ENCODE measurements around the gene WDSUB1. TPM values are rescaled to one million over a fixed set of nuclear protein-coding genes. Genes with fewer than 3 reads are reported as not detected.
A peak's percentile ranks its signal among the peaks of the same experiment; 100 is the strongest.

WDSUB1 gene, protein sequence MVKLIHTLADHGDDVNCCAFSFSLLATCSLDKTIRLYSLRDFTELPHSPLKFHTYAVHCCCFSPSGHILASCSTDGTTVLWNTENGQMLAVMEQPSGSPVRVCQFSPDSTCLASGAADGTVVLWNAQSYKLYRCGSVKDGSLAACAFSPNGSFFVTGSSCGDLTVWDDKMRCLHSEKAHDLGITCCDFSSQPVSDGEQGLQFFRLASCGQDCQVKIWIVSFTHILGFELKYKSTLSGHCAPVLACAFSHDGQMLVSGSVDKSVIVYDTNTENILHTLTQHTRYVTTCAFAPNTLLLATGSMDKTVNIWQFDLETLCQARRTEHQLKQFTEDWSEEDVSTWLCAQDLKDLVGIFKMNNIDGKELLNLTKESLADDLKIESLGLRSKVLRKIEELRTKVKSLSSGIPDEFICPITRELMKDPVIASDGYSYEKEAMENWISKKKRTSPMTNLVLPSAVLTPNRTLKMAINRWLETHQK
- 10 to 100 TPM in 1 of 2 donors, 1 to 10 TPM in 1; 5.2 to 11.3 TPM for total RNA-seq
- 1 to 10 TPM; 7.5 to 9.6 TPM for polyA plus RNA-seq
- long read RNA-seq, donor 1, transcript WDSUB1-202 (11 exons, 1,912 nt), result major isoform, 11 of 36 reads
- long read RNA-seq, donor 1, partial matches to known transcripts, result 3 of 36 reads
- long read RNA-seq, donor 1, other reads (novel, unspliced or antisense), result 17 of 36 reads
- long read RNA-seq, donor 2, partial matches to known transcripts, result 1 of 13 reads
- long read RNA-seq, donor 2, other reads (novel, unspliced or antisense), result 12 of 13 reads

DNA sequence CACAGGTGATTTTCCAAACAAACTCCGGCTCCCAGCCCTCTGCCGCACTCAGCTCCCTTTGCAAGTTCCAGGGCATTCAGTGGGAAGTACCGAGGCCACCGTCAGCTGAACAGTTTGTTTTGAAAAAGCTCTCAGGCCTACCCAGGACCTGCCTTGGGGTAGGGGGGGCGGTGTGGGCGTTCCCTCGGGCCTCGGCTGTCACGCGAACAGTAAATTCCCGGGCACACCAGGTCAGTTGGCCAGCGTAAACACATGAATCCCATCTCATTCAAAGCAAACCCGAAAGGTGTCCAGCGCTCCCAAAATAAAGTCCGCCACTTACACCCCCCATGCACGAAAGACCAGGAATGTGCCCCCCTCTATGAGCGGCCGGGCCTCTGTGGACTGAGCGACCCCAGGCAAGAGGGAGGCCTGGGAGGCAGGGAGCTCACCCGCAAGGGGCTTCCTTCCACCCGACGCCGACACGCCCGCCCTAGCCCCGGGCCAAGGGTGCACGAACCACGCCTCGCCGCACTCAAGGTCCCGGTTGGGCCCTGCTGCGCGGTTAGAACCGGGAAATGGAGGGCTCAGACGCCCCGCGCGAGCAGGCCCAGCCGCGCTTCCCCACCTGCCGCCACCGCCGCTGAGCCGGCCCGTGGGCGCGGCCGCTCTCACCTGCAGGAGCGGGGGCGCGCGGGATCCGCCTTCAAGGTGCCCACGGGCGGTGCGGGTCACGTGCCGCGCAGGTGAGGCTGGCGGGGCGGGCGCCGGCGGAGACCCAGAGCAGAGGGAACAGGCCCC, at the start of gene WDSUB1:
Gene WDSUB1, minus strand, starts transcription at position 775 of the 780 bp plus-strand sequence. CDS start 3,634 bp downstream, outside the sequence.
- H3K27ac ChIP-seq (ENCODE audit: low read depth in 1 of 2, low read length in 2 of 2), result peak within 1 kb of the TSS; percentile 31 to 83
- H3K36me3 ChIP-seq (ENCODE audit: control insufficient read depth in 1 of 2, insufficient read depth in 2 of 2, low read length in 1 of 2), result no peaks in the 10 kb centered on the region
- H3K9me3 ChIP-seq (ENCODE audit: control insufficient read depth, low read length), result no peaks in the 10 kb centered on the region
- intact Hi-C loops (cut with DNase I), result no loop called here
- no peaks in the 10 kb centered on the region for H3K4me1 ChIP-seq (ENCODE audit: control insufficient read depth in 1 of 2, insufficient read depth in 2 of 2, low read length in 2 of 2)
- 0 to 1% methylated on average over 54 to 64 of the region's 64 CpGs for WGBS, 2 donors
- no peaks in the 10 kb centered on the region for H3K27me3 ChIP-seq (ENCODE audit: control insufficient read depth in 1 of 2, insufficient read depth in 2 of 2, low read length in 1 of 2)
- peak; percentile 64 for ATAC-seq (ENCODE audit: low FRiP score)
- H3K4me3 ChIP-seq (ENCODE audit: low read length in 2 of 2), result peak within 1 kb of the TSS; percentile 79 to 82
- DNase-seq, result peak; percentile 77 to 89

DNA sequence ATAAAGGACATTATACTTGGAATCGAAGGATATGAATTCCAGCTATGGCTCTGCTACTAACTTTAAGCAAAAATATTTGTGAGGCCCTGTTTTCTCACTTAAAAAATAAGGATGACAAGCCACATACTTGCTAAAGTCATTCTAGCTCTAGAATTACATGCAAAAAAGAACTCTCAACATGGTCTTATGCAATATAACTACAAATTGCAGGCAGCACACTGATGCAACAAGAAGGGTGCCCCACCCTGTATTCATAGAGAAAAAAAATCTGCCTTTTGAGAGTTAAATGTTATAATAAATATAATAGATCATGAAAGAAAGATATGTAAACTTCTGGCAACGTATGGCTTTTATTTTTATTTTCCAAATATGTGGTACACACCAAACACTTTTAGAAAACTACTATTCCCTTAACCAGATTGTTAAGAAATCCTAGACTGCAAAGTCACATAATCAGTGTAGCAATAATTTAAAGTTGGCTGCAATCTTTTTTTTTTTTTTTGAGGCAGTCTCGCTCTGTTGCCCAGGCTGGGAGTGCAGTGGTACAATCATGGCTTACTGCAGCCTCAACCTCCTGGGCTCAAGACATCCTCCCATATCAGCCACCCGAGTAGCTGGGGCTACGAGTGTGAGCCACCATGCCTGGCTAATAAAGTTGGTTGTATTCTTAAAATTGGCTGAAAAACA, 40.2 kb upstream of the WDSUB1 start:
- Histone ChIP-seq H3K4me3 (ENCODE audit: low read length in 2 of 2) (no peak overlapping the region), H3K27me3 (ENCODE audit: control insufficient read depth in 1 of 2, insufficient read depth in 2 of 2, low read length in 1 of 2) (no peaks in the 10 kb centered on the region), H3K4me1 (ENCODE audit: control insufficient read depth in 1 of 2, insufficient read depth in 2 of 2, low read length in 2 of 2) (no peaks in the 10 kb centered on the region), H3K9me3 (ENCODE audit: control insufficient read depth, low read length) (no peaks in the 10 kb centered on the region), H3K27ac (ENCODE audit: low read depth in 1 of 2, low read length in 2 of 2) (no peak overlapping the region), H3K36me3 (ENCODE audit: control insufficient read depth in 1 of 2, insufficient read depth in 2 of 2, low read length in 1 of 2) (peaks cover under 1 to 6% of the 10 kb centered on the region in 2 donors)
- ATAC-seq (ENCODE audit: low FRiP score) (peak; percentile 46), DNase-seq (no peak)
- intact Hi-C loops (cut with DNase I), result no loop called here
- WGBS, 2 donors, result 91 to 94% methylated on average over 5 of the region's 5 CpGs

DNA sequence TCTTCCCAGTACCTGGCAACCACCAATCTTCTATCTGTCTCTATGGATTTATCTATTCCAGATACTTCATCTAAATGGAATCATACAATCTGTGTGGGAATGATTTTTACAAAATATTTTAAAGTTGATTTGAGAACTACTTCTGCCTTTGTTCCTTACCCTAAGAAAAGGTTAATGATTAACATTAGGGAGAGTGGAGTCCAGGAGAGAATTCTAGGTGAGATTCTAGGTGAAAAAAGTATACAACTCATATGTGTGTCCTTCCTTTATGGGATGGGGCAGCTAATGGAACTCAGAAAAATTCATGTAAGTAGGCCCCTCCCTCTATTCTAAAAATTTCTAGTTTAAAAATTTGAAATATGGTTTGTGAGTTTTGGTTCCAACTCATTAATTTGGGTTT, 35.9 kb upstream of the WDSUB1 start:
- no peak overlapping the region for H3K27ac ChIP-seq (ENCODE audit: low read depth in 1 of 2, low read length in 2 of 2)
- intact Hi-C loops (cut with DNase I), result no loop called here
- H3K4me1 ChIP-seq (ENCODE audit: control insufficient read depth in 1 of 2, insufficient read depth in 2 of 2, low read length in 2 of 2), result no peaks in the 10 kb centered on the region
- DNase-seq (no peak), ATAC-seq (ENCODE audit: low FRiP score) (no peak)
- H3K4me3 ChIP-seq (ENCODE audit: low read length in 2 of 2), result no peak overlapping the region
- H3K36me3 ChIP-seq (ENCODE audit: control insufficient read depth in 1 of 2, insufficient read depth in 2 of 2, low read length in 1 of 2), result peaks cover 1 to 5% of the 10 kb centered on the region in 2 donors
- no peaks in the 10 kb centered on the region for H3K27me3 ChIP-seq (ENCODE audit: control insufficient read depth in 1 of 2, insufficient read depth in 2 of 2, low read length in 1 of 2)
- no peaks in the 10 kb centered on the region for H3K9me3 ChIP-seq (ENCODE audit: control insufficient read depth, low read length)

DNA sequence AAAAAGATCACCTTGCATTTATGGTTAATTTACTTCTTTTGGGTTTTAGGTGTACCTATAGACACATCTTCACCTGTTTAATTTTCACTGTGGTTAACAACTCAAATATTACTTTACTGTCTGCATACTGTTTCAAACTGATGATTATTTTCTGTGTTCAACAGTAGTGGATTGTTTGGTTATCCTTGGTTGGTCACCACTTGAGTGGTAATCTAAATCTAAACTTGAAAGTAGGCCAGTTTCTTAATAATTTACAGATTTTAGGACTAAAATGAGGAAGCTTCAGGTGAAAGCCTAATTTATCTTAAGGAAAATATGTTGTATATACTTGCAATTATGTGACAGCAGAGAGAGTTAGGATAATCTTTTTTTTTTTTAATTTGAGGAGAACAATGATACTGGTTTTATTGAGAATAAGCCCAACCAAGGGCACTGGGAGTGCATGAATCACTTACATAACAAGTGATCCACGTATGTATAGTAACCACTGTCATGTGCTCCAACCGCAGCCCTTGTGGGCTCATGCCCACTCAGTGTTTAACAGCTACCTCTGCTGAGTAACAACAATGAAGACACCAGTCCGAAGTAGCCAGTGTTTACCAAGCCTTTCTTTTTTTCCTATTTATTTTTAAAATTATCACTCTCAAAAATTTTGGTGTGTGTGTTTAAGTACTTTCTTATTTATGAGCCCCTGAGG, 31.0 kb upstream of the WDSUB1 start:
- no peaks in the 10 kb centered on the region for H3K4me1 ChIP-seq (ENCODE audit: control insufficient read depth in 1 of 2, insufficient read depth in 2 of 2, low read length in 2 of 2)
- H3K4me3 ChIP-seq (ENCODE audit: low read length in 2 of 2), result no peak overlapping the region
- DNase-seq (no peak), ATAC-seq (ENCODE audit: low FRiP score) (no peak)
- intact Hi-C loops (cut with DNase I), result no loop called here
- peaks cover 3 to 5% of the 10 kb centered on the region in 2 donors for H3K36me3 ChIP-seq (ENCODE audit: control insufficient read depth in 1 of 2, insufficient read depth in 2 of 2, low read length in 1 of 2)
- H3K27me3 ChIP-seq (ENCODE audit: control insufficient read depth in 1 of 2, insufficient read depth in 2 of 2, low read length in 1 of 2), result no peaks in the 10 kb centered on the region
- 87 to 91% methylated on average over 3 of the region's 3 CpGs for WGBS, 2 donors
- no peaks in the 10 kb centered on the region for H3K9me3 ChIP-seq (ENCODE audit: control insufficient read depth, low read length)
- H3K27ac ChIP-seq (ENCODE audit: low read depth in 1 of 2, low read length in 2 of 2), result no peak overlapping the region

DNA sequence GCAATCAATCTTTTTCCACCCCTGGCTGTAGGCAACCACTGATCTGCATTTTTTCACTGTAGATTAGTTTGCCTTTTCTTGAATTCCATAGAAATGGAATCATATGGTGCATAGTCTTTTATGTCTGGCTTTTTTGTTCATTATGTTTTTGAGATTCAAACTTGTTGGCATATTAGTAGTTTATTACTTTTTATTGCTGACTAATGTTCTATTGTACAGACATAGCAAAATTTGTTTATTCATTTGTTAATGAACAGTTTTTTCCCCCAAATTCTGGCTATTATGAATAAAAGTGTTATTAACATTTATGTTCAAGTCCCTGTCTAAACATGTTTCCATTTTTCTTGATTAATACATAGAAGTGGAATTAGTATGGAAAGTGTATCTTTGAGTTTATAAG, 21.4 kb upstream of the WDSUB1 start:
- H3K27me3 ChIP-seq (ENCODE audit: control insufficient read depth in 1 of 2, insufficient read depth in 2 of 2, low read length in 1 of 2), result no peaks in the 10 kb centered on the region
- intact Hi-C loops (cut with DNase I), result no loop called here
- DNase-seq (no peak), ATAC-seq (ENCODE audit: low FRiP score) (no peak)
- no peaks in the 10 kb centered on the region for H3K36me3 ChIP-seq (ENCODE audit: control insufficient read depth in 1 of 2, insufficient read depth in 2 of 2, low read length in 1 of 2)
- H3K9me3 ChIP-seq (ENCODE audit: control insufficient read depth, low read length), result no peaks in the 10 kb centered on the region
- no peak overlapping the region for H3K4me3 ChIP-seq (ENCODE audit: low read length in 2 of 2)
- H3K27ac ChIP-seq (ENCODE audit: low read depth in 1 of 2, low read length in 2 of 2), result no peak overlapping the region
- no peaks in the 10 kb centered on the region for H3K4me1 ChIP-seq (ENCODE audit: control insufficient read depth in 1 of 2, insufficient read depth in 2 of 2, low read length in 2 of 2)

DNA sequence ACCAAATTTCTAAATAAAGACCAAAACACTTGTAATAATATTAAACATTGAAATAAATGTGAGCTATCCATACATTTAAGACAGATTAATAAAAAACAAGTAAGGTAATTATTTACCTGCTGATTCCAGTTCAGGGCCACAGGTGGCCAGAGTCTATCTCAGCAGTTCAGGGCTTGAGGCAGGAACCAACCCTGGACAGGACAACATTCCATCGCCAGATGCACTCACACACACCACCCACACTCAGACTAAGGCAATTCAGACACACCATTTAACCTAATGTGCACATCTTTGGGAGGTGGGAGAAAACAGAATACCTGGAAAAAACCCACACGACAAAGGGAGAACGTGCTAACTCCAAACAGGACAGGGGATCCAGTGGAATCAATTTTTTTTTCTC, 14.1 kb upstream of the WDSUB1 start:
- ATAC-seq (ENCODE audit: low FRiP score) (no peak), DNase-seq (no peak)
- Histone ChIP-seq H3K27ac (ENCODE audit: low read depth in 1 of 2, low read length in 2 of 2) (no peak overlapping the region), H3K4me1 (ENCODE audit: control insufficient read depth in 1 of 2, insufficient read depth in 2 of 2, low read length in 2 of 2) (no peaks in the 10 kb centered on the region), H3K27me3 (ENCODE audit: control insufficient read depth in 1 of 2, insufficient read depth in 2 of 2, low read length in 1 of 2) (no peaks in the 10 kb centered on the region), H3K4me3 (ENCODE audit: low read length in 2 of 2) (no peak overlapping the region), H3K36me3 (ENCODE audit: control insufficient read depth in 1 of 2, insufficient read depth in 2 of 2, low read length in 1 of 2) (no peaks in the 10 kb centered on the region), H3K9me3 (ENCODE audit: control insufficient read depth, low read length) (no peaks in the 10 kb centered on the region)
- intact Hi-C loops (cut with DNase I), result no loop called here
- WGBS, 2 donors, result 79 to 84% methylated on average over 3 of the region's 3 CpGs

DNA sequence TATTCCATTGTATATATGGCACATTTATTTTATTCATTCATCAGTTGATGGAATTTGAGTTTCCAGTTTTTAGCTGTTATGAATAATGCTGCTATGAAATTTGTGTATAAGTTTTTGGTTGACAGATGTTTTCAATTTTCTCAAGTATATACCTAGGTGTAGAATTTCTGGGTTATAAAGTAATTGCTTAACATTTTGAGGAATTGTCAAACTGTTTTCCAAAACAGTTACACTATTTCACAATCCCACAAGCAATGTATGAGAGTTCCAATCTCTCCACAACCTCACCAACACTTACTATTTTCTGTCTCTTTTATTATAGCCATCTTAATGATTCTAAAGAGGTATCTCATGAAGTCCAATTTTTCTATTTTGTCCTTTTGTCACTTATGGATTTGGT, 12.5 kb upstream of the WDSUB1 start:
- no peak overlapping the region for H3K27ac ChIP-seq (ENCODE audit: low read depth in 1 of 2, low read length in 2 of 2)
- intact Hi-C loops (cut with DNase I), result no loop called here
- ATAC-seq (ENCODE audit: low FRiP score) (no peak), DNase-seq (no peak)
- no peak overlapping the region for H3K4me3 ChIP-seq (ENCODE audit: low read length in 2 of 2)
- H3K36me3 ChIP-seq (ENCODE audit: control insufficient read depth in 1 of 2, insufficient read depth in 2 of 2, low read length in 1 of 2), result no peaks in the 10 kb centered on the region
- H3K4me1 ChIP-seq (ENCODE audit: control insufficient read depth in 1 of 2, insufficient read depth in 2 of 2, low read length in 2 of 2), result no peaks in the 10 kb centered on the region
- H3K9me3 ChIP-seq (ENCODE audit: control insufficient read depth, low read length), result no peaks in the 10 kb centered on the region
- H3K27me3 ChIP-seq (ENCODE audit: control insufficient read depth in 1 of 2, insufficient read depth in 2 of 2, low read length in 1 of 2), result no peaks in the 10 kb centered on the region
